Nephron (organoid): ENCODE measurements around the gene TSBP1.
"Not testable (repeated sequence)": the region's sequence is repeated elsewhere in the genome, so short reads cannot be mapped to it uniquely, and the experiment has no call there.

ENCODE experiments used
- H3K27ac Mint-ChIP-seq, 3 experiments: 2 replicates each; pipeline ENCODE4 v1.8.0; 2020; ENCODE audit warnings: mixed read lengths in 3 of 3, mild to moderate bottlenecking in 2 of 3, moderate library complexity in 1 of 3
- H3K27me3 Mint-ChIP-seq: 2 replicates; pipeline ENCODE4 v1.8.0; 2021; ENCODE audit warnings: low read depth, mild to moderate bottlenecking, moderate library complexity, mixed read lengths
- H3K36me3 Mint-ChIP-seq: 2 replicates; pipeline ENCODE4 v1.8.0; 2020; ENCODE audit warnings: low read depth, mixed read lengths
- H3K4me1 Mint-ChIP-seq: 2 replicates; pipeline ENCODE4 v1.8.0; 2020; ENCODE audit warnings: mixed read lengths
- H3K4me3 Mint-ChIP-seq, 3 experiments: 2 replicates each; pipeline ENCODE4 v1.8.0; 2020; ENCODE audit warnings: mild to moderate bottlenecking in 3 of 3, mixed read lengths in 3 of 3, moderate library complexity in 2 of 3
- H3K9me3 Mint-ChIP-seq: 2 replicates; pipeline ENCODE4 v1.8.0; 2020; ENCODE audit warnings: mixed read lengths
- CTCF ChIP-seq, 3 experiments: fragments of 200-600 bp; sonication (generic); IDR thresholded peaks; one replicate each; pipeline ENCODE4 v1.5.0; 2021; ENCODE audit warnings: antibody characterized with exemption in 3 of 3; ENCODE audit not compliant: unreplicated experiment in 3 of 3

The TSBP1 gene

DNA sequence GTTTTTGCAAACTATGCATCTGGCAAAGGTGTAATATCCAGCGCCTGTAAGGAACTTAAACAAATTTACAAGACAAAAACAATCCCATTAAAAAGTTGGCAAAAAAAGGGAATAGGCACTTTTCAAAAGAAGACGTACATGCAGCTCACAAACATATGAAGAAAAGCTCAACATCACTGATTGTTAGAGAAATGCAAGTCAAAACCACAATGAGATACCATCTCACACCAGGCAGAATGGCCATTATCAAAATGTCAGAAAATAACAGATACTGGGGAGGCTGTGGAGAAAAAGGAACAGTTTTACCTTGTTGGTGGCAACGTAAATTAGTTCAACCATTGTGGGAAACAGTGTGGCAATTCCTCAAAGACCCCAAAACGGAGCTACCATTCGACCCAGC is 54.2 kb downstream of the TSBP1 start:
- H3K27me3 Mint-ChIP-seq = no peaks in the 10 kb centered on the region
- no peak overlapping the region for H3K4me3 Mint-ChIP-seq
- no peaks in the 10 kb centered on the region for H3K9me3 Mint-ChIP-seq
- TF ChIP-seq CTCF (IDR thresholded peaks at IDR 0.05; ENCODE audit: unreplicated experiment in 3 of 3) = no peak
- no peak overlapping the region for H3K27ac Mint-ChIP-seq
- no peaks in the 10 kb centered on the region for H3K4me1 Mint-ChIP-seq
- no peaks in the 10 kb centered on the region for H3K36me3 Mint-ChIP-seq

DNA sequence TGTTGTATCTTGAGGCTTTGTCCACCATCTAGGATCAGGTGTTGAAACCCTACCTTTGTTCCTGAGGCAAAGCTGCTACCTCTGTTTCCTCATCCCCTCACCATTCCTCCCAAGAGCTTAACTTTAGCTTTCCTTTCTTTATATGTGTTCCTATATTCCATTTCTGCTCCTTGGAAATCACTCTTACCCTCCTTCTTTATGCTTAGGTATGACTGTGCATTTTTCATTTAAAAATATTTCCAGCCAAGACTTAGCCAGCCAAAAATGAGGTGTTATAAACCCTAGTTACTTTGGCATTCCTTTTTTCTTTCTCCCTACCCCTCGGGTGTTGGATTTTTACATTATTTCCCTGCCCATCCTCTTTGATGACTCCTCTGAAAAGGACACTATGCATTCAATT is 57.7 kb downstream of the TSBP1 start:
- no peak overlapping the region for H3K27ac Mint-ChIP-seq
- H3K4me1 Mint-ChIP-seq = no peaks in the 10 kb centered on the region
- no peaks in the 10 kb centered on the region for H3K27me3 Mint-ChIP-seq
- H3K4me3 Mint-ChIP-seq = no peak overlapping the region
- no peak for TF ChIP-seq CTCF (IDR thresholded peaks at IDR 0.05; ENCODE audit: unreplicated experiment in 3 of 3)
- no peaks in the 10 kb centered on the region for H3K36me3 Mint-ChIP-seq
- no peaks in the 10 kb centered on the region for H3K9me3 Mint-ChIP-seq

DNA sequence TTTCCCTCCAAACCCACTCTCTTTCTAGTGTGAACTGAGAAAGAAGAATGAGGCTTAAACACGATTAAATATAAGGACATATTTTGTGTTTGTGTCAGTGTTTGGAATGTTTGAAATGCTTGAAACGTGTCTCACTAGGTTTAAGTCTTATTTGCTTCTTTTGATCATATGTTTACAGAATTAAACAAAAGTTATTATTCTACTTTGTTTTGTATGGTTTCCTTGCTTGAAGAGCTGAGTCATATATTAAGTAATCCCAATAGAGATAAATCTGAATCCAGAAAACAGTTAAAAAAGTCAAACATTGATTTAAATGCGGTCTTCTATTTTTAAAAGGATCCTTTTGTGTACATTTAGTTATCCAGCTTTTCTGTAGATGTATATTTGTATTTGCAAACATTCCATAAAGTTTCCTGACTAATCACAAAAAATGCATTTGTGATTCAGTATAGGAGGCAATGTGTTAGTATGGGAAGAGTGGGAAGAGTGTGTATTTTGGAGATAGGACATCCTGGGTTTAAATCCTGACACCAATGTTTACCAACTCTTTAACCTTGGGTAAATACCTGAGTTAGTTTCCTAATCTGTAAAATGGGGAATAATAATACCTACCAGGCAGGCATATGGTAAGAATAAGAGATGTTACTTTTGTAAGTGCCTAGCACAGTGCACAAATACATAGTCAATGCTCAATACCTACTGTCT is 72.9 kb downstream of the TSBP1 start:
- no peak overlapping the region for H3K27ac Mint-ChIP-seq
- no peaks in the 10 kb centered on the region for H3K4me1 Mint-ChIP-seq
- H3K36me3 Mint-ChIP-seq = no peaks in the 10 kb centered on the region
- H3K4me3 Mint-ChIP-seq = no peak overlapping the region
- H3K9me3 Mint-ChIP-seq = no peaks in the 10 kb centered on the region
- no peaks in the 10 kb centered on the region for H3K27me3 Mint-ChIP-seq
- no peak for TF ChIP-seq CTCF (IDR thresholded peaks at IDR 0.05; ENCODE audit: unreplicated experiment in 3 of 3)

- H3K4me3 Mint-ChIP-seq, H3K4me1 Mint-ChIP-seq, H3K36me3 Mint-ChIP-seq, H3K27ac Mint-ChIP-seq, H3K27me3 Mint-ChIP-seq, H3K9me3 Mint-ChIP-seq: not testable (repeated sequence)
Measured at GRCh38 chr6:32294980-32295379, 76.7 kb downstream of the TSBP1 start.

DNA sequence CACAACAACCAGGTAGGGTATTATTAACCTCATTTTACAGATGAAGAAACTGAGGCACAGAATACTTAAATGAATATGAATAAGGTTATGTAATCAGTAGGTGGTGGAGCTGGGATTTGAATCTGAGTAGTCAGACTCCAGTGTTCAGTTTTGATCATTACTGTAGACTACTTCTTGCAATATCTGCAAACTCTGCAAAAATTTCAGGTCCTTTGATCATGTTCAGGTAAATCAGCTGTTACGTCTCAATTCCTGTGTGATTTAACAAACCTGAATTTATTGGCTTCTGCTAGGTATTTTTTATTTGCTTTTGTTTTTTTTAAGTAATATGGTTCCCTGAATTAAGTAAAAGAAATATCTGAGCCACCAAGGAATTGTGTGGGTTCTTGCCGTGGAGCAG is 77.1 kb downstream of the TSBP1 start:
- Mint-ChIP-seq H3K9me3 (no peaks in the 10 kb centered on the region), H3K27ac (no peak overlapping the region), H3K4me1 (no peaks in the 10 kb centered on the region), H3K36me3 (no peaks in the 10 kb centered on the region), H3K4me3 (no peak overlapping the region), H3K27me3 (no peaks in the 10 kb centered on the region)
- TF ChIP-seq CTCF (IDR thresholded peaks at IDR 0.05; ENCODE audit: unreplicated experiment in 3 of 3) = no peak

- Mint-ChIP-seq H3K27ac (no peak overlapping the region), H3K9me3 (no peaks in the 10 kb centered on the region), H3K4me1 (no peaks in the 10 kb centered on the region), H3K36me3 (no peaks in the 10 kb centered on the region), H3K4me3 (no peak overlapping the region), H3K27me3 (no peaks in the 10 kb centered on the region)
- no peak for TF ChIP-seq CTCF (IDR thresholded peaks at IDR 0.05; ENCODE audit: unreplicated experiment in 3 of 3)
Measured at GRCh38 chr6:32293695-32294094, 78.0 kb downstream of the TSBP1 start.
